Stomach (tissue), 9 donors: ENCODE data around the gene EPS8L1. TPM values are rescaled to one million over a fixed set of nuclear protein-coding genes. Genes with fewer than 3 reads are reported as not detected.

Experiments used
- DNase-seq, 2 donors: peaks; one replicate each; pipeline versions ENCODE4 v3.0.0 to v3.0.0-alpha.2; 2013 to 2019
- H3K27ac ChIP-seq, 5 donors: fragments of 200-600 bp in 4 of 5; sonication (generic) in 4 of 5; one replicate each; pipeline ENCODE4 v1.5.1; 2013 to 2019; ENCODE audit warnings: mild to moderate bottlenecking in 1 of 5, moderate library complexity in 1 of 5
- H3K27me3 ChIP-seq, 3 donors: fragments of 200-600 bp; sonication (generic); one replicate each; pipeline ENCODE4 v1.5.1; 2017 to 2019; ENCODE audit warnings: mixed run types in 1 of 3
- H3K36me3 ChIP-seq, 4 donors: fragments of 200-600 bp; sonication (generic); 1 replicate in 3 of 4; 2 replicates in 1 of 4; pipeline ENCODE4 v1.5.1; 2016 to 2019
- H3K4me1 ChIP-seq, 4 donors: fragments of 200-600 bp; sonication (generic); one replicate each; pipeline ENCODE4 v1.5.1; 2016 to 2019
- H3K4me3 ChIP-seq, 4 donors: fragments of 200-600 bp; sonication (generic) in 3 of 4; one replicate each; pipeline ENCODE4 v1.5.1; 2016 to 2019; ENCODE audit warnings: mild to moderate bottlenecking in 1 of 4
- H3K9me3 ChIP-seq, 4 donors: fragments of 200-600 bp; sonication (generic); one replicate each; pipeline ENCODE4 v1.5.1; 2016 to 2019
- CTCF ChIP-seq, 7 experiments: fragments of 450-650 bp in 4 of 7; fragments of 200-600 bp in 3 of 7; sonication (generic) in 3 of 7; IDR thresholded peaks; one replicate each; pipeline ENCODE4 v1.5.1; 2016 to 2019; ENCODE audit warnings: antibody characterized with exemption in 7 of 7, control low read depth in 2 of 7, mild to moderate bottlenecking in 1 of 7
- EP300 ChIP-seq: sonication (generic); formaldehyde crosslinking; IDR thresholded peaks from one replicate; pipeline ENCODE4 v1.6.1; 2017; ENCODE audit warnings: antibody characterized with exemption
- POLR2A ChIP-seq, 4 donors: fragments of 450-650 bp; IDR thresholded peaks; one replicate each; pipeline ENCODE4 v1.6.1; 2016; ENCODE audit warnings: antibody characterized with exemption in 4 of 4, control low read depth in 2 of 4, mild to moderate bottlenecking in 1 of 4, moderate library complexity in 1 of 4
- POLR2AphosphoS5 ChIP-seq, 3 donors: sonication (generic); formaldehyde crosslinking; IDR thresholded peaks; one replicate each; pipeline ENCODE4 v1.6.1; 2016; ENCODE audit warnings: antibody characterized with exemption in 3 of 3
- WGBS, 5 donors: extraction: QIAGEN DNeasy Blood & Tissue Kit in 3 of 5; methylation state at CpG; one replicate each; pipeline versions ENCODE4 v1.1.5 to v1.1.7; 2013 to 2018; 5-methylcytosine and 5-hydroxymethylcytosine counted together
- intact Hi-C: fragments of 100-400 bp; cut with DNase I; formaldehyde crosslinking; loops from one replicate; pipeline ENCODE4 v1.15.1; 2023; ENCODE audit warnings: low total_unique reads
- polyA plus RNA-seq, 3 donors: library from polyadenylated mRNA; stranded (reverse); fragments of 200-250 nt; gene quantifications; one replicate each; pipeline ENCODE4 v1.2.3, GENCODE V29; 2013
- total RNA-seq, 5 donors: library from RNA; depleted of rRNA; stranded (reverse); fragments of >200 nt; gene quantifications; one replicate each; pipeline versions ENCODE4 v1.1.0 to v1.2.3, GENCODE V29; 2014 to 2016
- donor health status: healthy with polysubstance abuse.
- donor health status: Bipolar disorder and iron deficiency.
- donor health status: healthy.

EPS8L1 gene
- total and polyA plus RNA-seq, 8 donors = 32.3 to 320 (median 101) TPM

- 73 to 85% (median 79%) methylated on average over 9 to 10 of the region's 10 CpGs for WGBS, 5 donors
- no peak for DNase-seq
- Histone ChIP-seq H3K36me3 (no peaks in the 10 kb centered on the region), H3K27me3 (peaks cover 0 to 92% (median 21%) of the 10 kb centered on the region in 3 donors), H3K27ac (peak overlapping the region; percentile 13 to 90 (median 82)), H3K4me3 (no peak overlapping the region), H3K4me1 (peaks cover 8 to 31% (median 11%) of the 10 kb centered on the region in 4 donors), H3K9me3 (no peaks in the 10 kb centered on the region)
- intact Hi-C loops = no loop called here
- TF ChIP-seq CTCF (IDR thresholded peaks at IDR 0.05) (no peak), POLR2AphosphoS5 (IDR thresholded peaks at IDR 0.05) (no peak), POLR2A (IDR thresholded peaks at IDR 0.05) (no peak), EP300 (no peak)
These were observed 5.1 kb upstream of the EPS8L1 start for GRCh38 chr19:55070466-55071128.

- Histone ChIP-seq H3K9me3 (no peaks in the 10 kb centered on the region), H3K4me1 (peaks cover 8 to 31% (median 11%) of the 10 kb centered on the region in 4 donors), H3K27me3 (peaks cover 0 to 91% (median 21%) of the 10 kb centered on the region in 3 donors), H3K36me3 (no peaks in the 10 kb centered on the region), H3K4me3 (no peak overlapping the region), H3K27ac (peak overlapping the region; percentile 49 to 83 (median 82))
- 36 to 53% (median 41%) methylated on average over 8 of the region's 8 CpGs for WGBS, 5 donors
- intact Hi-C loops = no loop called here
- TF ChIP-seq POLR2AphosphoS5 (IDR thresholded peaks at IDR 0.05) (peak in 2 of 3 donors; percentile 34 to 67), POLR2A (IDR thresholded peaks at IDR 0.05) (no peak)
- DNase-seq = peak; percentile 73 to 91
These were observed 4.6 kb upstream of the EPS8L1 start for GRCh38 chr19:55071129-55071502.

GRCh38 chr19:55071913-55072312 lies 3.8 kb upstream of the EPS8L1 start:
- intact Hi-C loops = no loop called here
- WGBS, 5 donors = 62 to 86% (median 81%) methylated on average over 6 to 8 of the region's 8 CpGs
- H3K27me3 ChIP-seq = peaks cover 0 to 93% (median 21%) of the 10 kb centered on the region in 3 donors

GRCh38 chr19:55076321-55076720 lies 652 bp downstream of the EPS8L1 start:
- Histone ChIP-seq H3K4me1 (peaks cover 22 to 31% (median 25%) of the 10 kb centered on the region in 4 donors), H3K36me3 (no peaks in the 10 kb centered on the region), H3K27me3 (peaks cover 6 to 89% (median 28%) of the 10 kb centered on the region in 3 donors), H3K4me3 (peak overlapping the region; percentile 8 to 42 (median 32)), H3K9me3 (no peaks in the 10 kb centered on the region), H3K27ac (peak overlapping the region; percentile 49 to 74 (median 72))
- 16 to 68% (median 36%) methylated on average over 7 to 12 of the region's 12 CpGs for WGBS, 5 donors
- intact Hi-C loops = no loop called here
- DNase-seq = peak in 1 of 2 donors; percentile 40
- TF ChIP-seq POLR2A (IDR thresholded peaks at IDR 0.05) = no peak
- no peak for TF ChIP-seq POLR2AphosphoS5 (IDR thresholded peaks at IDR 0.05)
- TF ChIP-seq EP300 = no peak
- no peak for TF ChIP-seq CTCF (IDR thresholded peaks at IDR 0.05)

More at GRCh38 chr19:55071913-55072312, 3.8 kb upstream of the EPS8L1 start:
- no peak overlapping the region for H3K4me3 ChIP-seq
- no peak for TF ChIP-seq EP300
- no peak for TF ChIP-seq CTCF (IDR thresholded peaks at IDR 0.05)
- TF ChIP-seq POLR2AphosphoS5 (IDR thresholded peaks at IDR 0.05) = no peak
- TF ChIP-seq POLR2A (IDR thresholded peaks at IDR 0.05) = no peak
- no peak for DNase-seq
- no peaks in the 10 kb centered on the region for H3K9me3 ChIP-seq
- H3K36me3 ChIP-seq = no peaks in the 10 kb centered on the region
- H3K27ac ChIP-seq = peak overlapping the region; percentile 49 to 83 (median 79)
- peaks cover 8 to 31% (median 13%) of the 10 kb centered on the region in 4 donors for H3K4me1 ChIP-seq

GRCh38 chr19:55077106-55077505 lies 1.4 kb downstream of the EPS8L1 start:
- no peak for DNase-seq
- H3K36me3 ChIP-seq = peaks cover 0 to 6% (median 2%) of the 10 kb centered on the region in 4 donors
- intact Hi-C loops = no loop called here
- peaks cover 14 to 89% (median 30%) of the 10 kb centered on the region in 3 donors for H3K27me3 ChIP-seq
- H3K9me3 ChIP-seq = no peaks in the 10 kb centered on the region
- H3K4me3 ChIP-seq = peak overlapping the region in 1 of 4 donors; percentile 34
- no peak for TF ChIP-seq POLR2A (IDR thresholded peaks at IDR 0.05)
- TF ChIP-seq POLR2AphosphoS5 (IDR thresholded peaks at IDR 0.05) = no peak
- no peak for TF ChIP-seq CTCF (IDR thresholded peaks at IDR 0.05)
- TF ChIP-seq EP300 = no peak
- no peak overlapping the region for H3K27ac ChIP-seq
- 69 to 78% (median 75%) methylated on average over 2 of the region's 2 CpGs for WGBS, 5 donors
- peaks cover 24 to 35% (median 31%) of the 10 kb centered on the region in 4 donors for H3K4me1 ChIP-seq
